SJSA1 (cell line): ENCODE data around the gene PLXNA4. TPM values are rescaled to one million over a fixed set of nuclear protein-coding genes. Genes with fewer than 3 reads are reported as not detected.

Experiments used
- DNase-seq, 2 experiments: peaks; one replicate each; pipeline ENCODE4 v3.0.0-alpha.2; 2015 to 2020; ENCODE audit warnings: low spot score in 2 of 2, low read depth in 1 of 2
- H3K27ac ChIP-seq: fragments of 250-450 bp; sonication (Bioruptor Pico); 2 replicates; pipeline ENCODE4 v1.5.1; 2020; ENCODE audit warnings: mild to moderate bottlenecking, moderate library complexity
- H3K27me3 ChIP-seq: fragments of 250-450 bp; sonication (Bioruptor Pico); replicated peaks from 2 replicates; pipeline ENCODE4 v1.5.1; 2020; ENCODE audit warnings: mild to moderate bottlenecking, moderate library complexity
- H3K36me3 ChIP-seq: fragments of 250-450 bp; sonication (Bioruptor Pico); 2 replicates; pipeline ENCODE4 v1.5.1; 2020; ENCODE audit warnings: mild to moderate bottlenecking
- H3K4me1 ChIP-seq: fragments of 250-450 bp; sonication (Bioruptor Pico); replicated peaks from 2 replicates; pipeline ENCODE4 v1.6.1; 2021; ENCODE audit warnings: mild to moderate bottlenecking
- H3K4me3 ChIP-seq: fragments of 250-450 bp; sonication (Bioruptor Pico); 2 replicates; pipeline ENCODE4 v1.5.1; 2020; ENCODE audit warnings: mild to moderate bottlenecking
- H3K9me3 ChIP-seq: fragments of 250-450 bp; sonication (Bioruptor Pico); replicated peaks from 2 replicates; pipeline ENCODE4 v1.5.1; 2020; ENCODE audit warnings: mild to moderate bottlenecking
- total RNA-seq: library from RNA; depleted of rRNA; stranded (reverse); fragments of >200 nt; shearing (Covaris generic); gene quantifications from 2 replicates; pipeline ENCODE4 v1.2.3, GENCODE V29; 2014

Gene PLXNA4
- total RNA-seq, 1 experiment from 2014 or later, result not detected

- no peak for DNase-seq
- no peaks in the 10 kb centered on the region for H3K36me3 ChIP-seq
- no peaks in the 10 kb centered on the region for H3K9me3 ChIP-seq
- peaks cover 15% of the 10 kb centered on the region for H3K27me3 ChIP-seq
- no peak overlapping the region for H3K27ac ChIP-seq
- H3K4me3 ChIP-seq, result no peak overlapping the region
- no peaks in the 10 kb centered on the region for H3K4me1 ChIP-seq
Observed at GRCh38 chr7:132565885-132566284, 10.4 kb downstream of the PLXNA4 start.

GRCh38 chr7:132565441-132565840, 10.8 kb downstream of the PLXNA4 start:
- Histone ChIP-seq H3K27ac (no peak overlapping the region), H3K9me3 (no peaks in the 10 kb centered on the region), H3K4me3 (no peak overlapping the region), H3K4me1 (no peaks in the 10 kb centered on the region), H3K36me3 (no peaks in the 10 kb centered on the region), H3K27me3 (peaks cover 13% of the 10 kb centered on the region)
- DNase-seq, result no peak

GRCh38 chr7:132564849-132565248, 11.4 kb downstream of the PLXNA4 start:
- Histone ChIP-seq H3K4me1 (no peaks in the 10 kb centered on the region), H3K9me3 (no peaks in the 10 kb centered on the region), H3K27me3 (peaks cover 10% of the 10 kb centered on the region), H3K4me3 (no peak overlapping the region), H3K27ac (no peak overlapping the region), H3K36me3 (no peaks in the 10 kb centered on the region)
- DNase-seq, result no peak

GRCh38 chr7:132564090-132564489, 12.2 kb downstream of the PLXNA4 start:
- Histone ChIP-seq H3K9me3 (no peaks in the 10 kb centered on the region), H3K27me3 (peaks cover 10% of the 10 kb centered on the region), H3K36me3 (no peaks in the 10 kb centered on the region), H3K4me1 (no peaks in the 10 kb centered on the region), H3K27ac (no peak overlapping the region), H3K4me3 (no peak overlapping the region)
- no peak for DNase-seq

- Histone ChIP-seq H3K9me3 (no peaks in the 10 kb centered on the region), H3K4me3 (no peak overlapping the region), H3K36me3 (no peaks in the 10 kb centered on the region), H3K4me1 (no peaks in the 10 kb centered on the region), H3K27ac (no peak overlapping the region), H3K27me3 (peaks cover 10% of the 10 kb centered on the region; the same call in 1 of the 2 replicates)
- no peak for DNase-seq
Observed at GRCh38 chr7:132562690-132563089, 13.6 kb downstream of the PLXNA4 start.

GRCh38 chr7:132561763-132562162, 14.5 kb downstream of the PLXNA4 start:
- DNase-seq, result no peak
- Histone ChIP-seq H3K4me1 (no peaks in the 10 kb centered on the region), H3K36me3 (no peaks in the 10 kb centered on the region), H3K4me3 (no peak overlapping the region), H3K9me3 (no peaks in the 10 kb centered on the region), H3K27ac (no peak overlapping the region), H3K27me3 (peaks cover 10% of the 10 kb centered on the region; the same call in 1 of the 2 replicates)

GRCh38 chr7:132560825-132561529, 15.3 kb downstream of the PLXNA4 start:
- H3K36me3 ChIP-seq, result no peaks in the 10 kb centered on the region
- H3K4me1 ChIP-seq, result no peaks in the 10 kb centered on the region
- H3K27ac ChIP-seq, result no peak overlapping the region
- no peak overlapping the region for H3K4me3 ChIP-seq
- no peaks in the 10 kb centered on the region for H3K9me3 ChIP-seq
- DNase-seq, result no peak
- H3K27me3 ChIP-seq, result peaks cover 6% of the 10 kb centered on the region; the same call in 1 of the 2 replicates

GRCh38 chr7:132560105-132560504, 16.2 kb downstream of the PLXNA4 start:
- peaks cover 6% of the 10 kb centered on the region; the same call in 1 of the 2 replicates for H3K27me3 ChIP-seq
- H3K4me1 ChIP-seq, result no peaks in the 10 kb centered on the region
- no peak overlapping the region for H3K27ac ChIP-seq
- DNase-seq, result no peak
- no peak overlapping the region for H3K4me3 ChIP-seq
- no peaks in the 10 kb centered on the region for H3K36me3 ChIP-seq
- H3K9me3 ChIP-seq, result no peaks in the 10 kb centered on the region

GRCh38 chr7:132558815-132559214, 17.5 kb downstream of the PLXNA4 start:
- no peak for DNase-seq
- Histone ChIP-seq H3K36me3 (no peaks in the 10 kb centered on the region), H3K27ac (no peak overlapping the region), H3K27me3 (no peaks in the 10 kb centered on the region), H3K9me3 (no peaks in the 10 kb centered on the region), H3K4me1 (no peaks in the 10 kb centered on the region), H3K4me3 (no peak overlapping the region)

GRCh38 chr7:132557489-132558044, 18.7 kb downstream of the PLXNA4 start:
- no peak for DNase-seq
- H3K9me3 ChIP-seq, result no peaks in the 10 kb centered on the region
- H3K27me3 ChIP-seq, result no peaks in the 10 kb centered on the region
- no peak overlapping the region for H3K27ac ChIP-seq
- no peak overlapping the region for H3K4me3 ChIP-seq
- H3K36me3 ChIP-seq, result no peaks in the 10 kb centered on the region
- H3K4me1 ChIP-seq, result no peaks in the 10 kb centered on the region

- no peak for DNase-seq
- Histone ChIP-seq H3K36me3 (no peaks in the 10 kb centered on the region), H3K27me3 (no peaks in the 10 kb centered on the region), H3K4me3 (no peak overlapping the region), H3K27ac (no peak overlapping the region), H3K9me3 (no peaks in the 10 kb centered on the region), H3K4me1 (no peaks in the 10 kb centered on the region)
Observed at GRCh38 chr7:132554446-132554845, 21.8 kb downstream of the PLXNA4 start.

GRCh38 chr7:132553031-132553430, 23.2 kb downstream of the PLXNA4 start:
- H3K27me3 ChIP-seq, result no peaks in the 10 kb centered on the region
- H3K4me1 ChIP-seq, result no peaks in the 10 kb centered on the region
- H3K4me3 ChIP-seq, result no peak overlapping the region
- no peak overlapping the region for H3K27ac ChIP-seq
- H3K9me3 ChIP-seq, result no peaks in the 10 kb centered on the region
- no peak for DNase-seq
- H3K36me3 ChIP-seq, result no peaks in the 10 kb centered on the region

- Histone ChIP-seq H3K27ac (no peak overlapping the region), H3K36me3 (no peaks in the 10 kb centered on the region), H3K4me1 (no peaks in the 10 kb centered on the region), H3K4me3 (no peak overlapping the region), H3K9me3 (no peaks in the 10 kb centered on the region), H3K27me3 (no peaks in the 10 kb centered on the region)
- no peak for DNase-seq
Observed at GRCh38 chr7:132551886-132552285, 24.4 kb downstream of the PLXNA4 start.

- Histone ChIP-seq H3K27ac (no peak overlapping the region), H3K9me3 (no peaks in the 10 kb centered on the region), H3K4me3 (no peak overlapping the region), H3K36me3 (no peaks in the 10 kb centered on the region), H3K4me1 (no peaks in the 10 kb centered on the region), H3K27me3 (no peaks in the 10 kb centered on the region)
- DNase-seq, result no peak
Observed at GRCh38 chr7:132551439-132551838, 24.8 kb downstream of the PLXNA4 start.
